Measurements from ENCODE around the gene PHF23.
"Not testable (repeated sequence)": the region's sequence is repeated elsewhere in the genome, so short reads cannot be mapped to it uniquely, and the experiment has no call there.

The PHF23 gene

GRCh38 chr17:7258731-7259554 lies 19.7 kb upstream of the PHF23 start:
- no peak for DNase-seq (ENCODE audit: low read depth)

GRCh38 chr17:7256766-7257456 lies 17.7 kb upstream of the PHF23 start:
- DNase-seq (ENCODE audit: low read depth) = no peak

- DNase-seq (ENCODE audit: low read depth) = no peak
Measured at GRCh38 chr17:7254511-7254910, 15.3 kb upstream of the PHF23 start.

GRCh38 chr17:7253082-7253481 lies 13.8 kb upstream of the PHF23 start:
- DNase-seq (ENCODE audit: low read depth) = no peak

GRCh38 chr17:7252176-7253043 lies 13.2 kb upstream of the PHF23 start, which contains the start of gene ELP5:
Gene ELP5, plus strand, starts transcription at chr17:7252215. Its CDS starts 336 bp downstream, at chr17:7252551.
- DNase-seq (ENCODE audit: low read depth) = no peak

GRCh38 chr17:7251661-7252175 lies 12.5 kb upstream of the PHF23 start, which contains the start of gene CTDNEP1:
Gene CTDNEP1, minus strand, starts transcription at chr17:7251734. Its CDS starts 438 bp downstream, at chr17:7251296.
- peak; percentile 98 for DNase-seq (ENCODE audit: low read depth)

- DNase-seq (ENCODE audit: low read depth) = no peak
Measured at GRCh38 chr17:7250695-7251627, 11.7 kb upstream of the PHF23 start.

- no peak for DNase-seq (ENCODE audit: low read depth)
Measured at GRCh38 chr17:7249830-7250229, 10.6 kb upstream of the PHF23 start.

- no peak for DNase-seq (ENCODE audit: low read depth)
Measured at GRCh38 chr17:7249214-7249613, 10.0 kb upstream of the PHF23 start.

GRCh38 chr17:7248796-7249195 lies 9.5 kb upstream of the PHF23 start:
- DNase-seq (ENCODE audit: low read depth) = no peak

GRCh38 chr17:7246779-7247178 lies 7.5 kb upstream of the PHF23 start:
- DNase-seq (ENCODE audit: low read depth) = no peak

- DNase-seq (ENCODE audit: low read depth) = not testable (repeated sequence)
Measured at GRCh38 chr17:7243838-7244237, 4.6 kb upstream of the PHF23 start.

GRCh38 chr17:7243453-7243729 lies 4.1 kb upstream of the PHF23 start:
- no peak for DNase-seq (ENCODE audit: low read depth)

GRCh38 chr17:7242717-7243452 lies 3.6 kb upstream of the PHF23 start:
- DNase-seq (ENCODE audit: low read depth) = peak; percentile 76

GRCh38 chr17:7241783-7242716 lies 2.8 kb upstream of the PHF23 start, which contains the start of gene GABARAP:
Gene GABARAP, minus strand, starts transcription at chr17:7242449. Its CDS starts 119 bp downstream, at chr17:7242330.
- no peak for DNase-seq (ENCODE audit: low read depth)

- no peak for DNase-seq (ENCODE audit: low read depth)
Measured at GRCh38 chr17:7241090-7241733, 2.0 kb upstream of the PHF23 start.

- DNase-seq (ENCODE audit: low read depth) = no peak
Measured at GRCh38 chr17:7240375-7240774, 1.1 kb upstream of the PHF23 start.

- DNase-seq (ENCODE audit: low read depth) = no peak
Measured at GRCh38 chr17:7238420-7239090, 702 bp downstream of the PHF23 start.
